PC-9 (cell line): ENCODE data around the gene AOAH. TPM values are rescaled to one million over a fixed set of nuclear protein-coding genes. Genes with fewer than 3 reads are reported as not detected.

Source experiments
- BruUV-seq: library from RNA; stranded (reverse); fragments of 400-500 nt; replicated peaks from 2 replicates; lab custom pipeline; 2021; lab: Mats Ljungman, UMichigan
- CTCF ChIA-PET: fragments of 300-600 bp; sonication (Branson Sonifier 250); formaldehyde crosslinking; loops from one replicate; lab custom pipeline; 2022; ENCODE audit warnings: antibody characterized with exemption; lab: Charles Lee
- POLR2A ChIA-PET: fragments of 300-600 bp; sonication (Branson Sonifier 250); formaldehyde crosslinking; loops from one replicate; lab custom pipeline; 2022; ENCODE audit warnings: antibody characterized with exemption; ENCODE audit not compliant: unreplicated experiment; lab: Charles Lee
- DNase-seq, 2 experiments: peaks; one replicate each; pipeline versions ENCODE4 v3.0.0 to v3.0.0-alpha.2; 2015 to 2022; ENCODE audit warnings: mixed read lengths in 1 of 2
- H2AFZ ChIP-seq: fragments of 200-600 bp; sonication (generic); 2 replicates; pipeline ENCODE4 v1.8.1; 2017; ENCODE audit warnings: antibody characterized with exemption
- H3F3A ChIP-seq: fragments of 200-600 bp; sonication (generic); 2 replicates; pipeline ENCODE4 v1.8.1; 2017; ENCODE audit warnings: antibody characterized with exemption, mild to moderate bottlenecking, low read depth; ENCODE audit not compliant: insufficient read depth
- H3K27ac ChIP-seq: fragments of 200-600 bp; sonication (generic); 2 replicates; pipeline ENCODE4 v1.6.1; 2016; ENCODE audit warnings: mixed run types
- H3K27me3 ChIP-seq: fragments of 200-600 bp; sonication (generic); 2 replicates; pipeline ENCODE4 v1.6.1; 2016; ENCODE audit warnings: low read depth, mixed run types; ENCODE audit not compliant: insufficient read depth
- H3K36me3 ChIP-seq: fragments of 200-600 bp; sonication (generic); 2 replicates; pipeline ENCODE4 v1.6.1; 2016; ENCODE audit warnings: low read depth, mixed run types
- H3K4me1 ChIP-seq: fragments of 200-600 bp; sonication (generic); replicated peaks from 2 replicates; pipeline ENCODE4 v1.6.1; 2016; ENCODE audit warnings: mixed run types; ENCODE audit not compliant: insufficient read depth
- H3K4me2 ChIP-seq: fragments of 200-600 bp; sonication (generic); 2 replicates; pipeline ENCODE4 v1.6.1; 2017; ENCODE audit warnings: mixed run types
- H3K4me3 ChIP-seq: fragments of 200-600 bp; sonication (generic); 2 replicates; pipeline ENCODE4 v1.6.1; 2016; ENCODE audit warnings: mixed run types
- H3K79me2 ChIP-seq: fragments of 200-600 bp; sonication (generic); 2 replicates; pipeline ENCODE4 v1.6.1; 2017; ENCODE audit warnings: low read depth, mixed run types
- H3K9me2 ChIP-seq: fragments of 200-600 bp; sonication (generic); 2 replicates; pipeline ENCODE4 v1.8.1; 2017; ENCODE audit warnings: mild to moderate bottlenecking; ENCODE audit not compliant: insufficient read depth
- H3K9me3 ChIP-seq: fragments of 200-600 bp; sonication (generic); 2 replicates; pipeline ENCODE4 v1.8.1; 2016; ENCODE audit warnings: low read depth; ENCODE audit not compliant: insufficient read depth
- H4K20me1 ChIP-seq: fragments of 200-600 bp; sonication (generic); 2 replicates; pipeline ENCODE4 v1.8.1; 2017; ENCODE audit not compliant: insufficient read depth
- CTCF ChIP-seq: fragments of 200-600 bp; sonication (generic); conservative IDR thresholded peaks from 2 replicates; pipeline ENCODE4 v1.6.1; 2017; ENCODE audit warnings: mixed run types, antibody characterized with exemption, mild to moderate bottlenecking, moderate library complexity
- EZH2 ChIP-seq: fragments of 200-600 bp; sonication (generic); IDR thresholded peaks from 2 replicates; pipeline ENCODE4 v1.8.0; 2017; ENCODE audit warnings: antibody characterized with exemption, low read depth
- intact Hi-C: fragments of 100-400 bp; cut with micrococcal nuclease; formaldehyde crosslinking; loops from one replicate; pipeline ENCODE4 v1.10.0; 2022; ENCODE audit not compliant: unreplicated experiment
- total RNA-seq: library from RNA; stranded (reverse); gene quantifications from 2 replicates; pipeline ENCODE4 v1.2.3, GENCODE V29; 2021

Gene AOAH
- total RNA-seq, 1 experiment from 2014 or later = not detected

DNA sequence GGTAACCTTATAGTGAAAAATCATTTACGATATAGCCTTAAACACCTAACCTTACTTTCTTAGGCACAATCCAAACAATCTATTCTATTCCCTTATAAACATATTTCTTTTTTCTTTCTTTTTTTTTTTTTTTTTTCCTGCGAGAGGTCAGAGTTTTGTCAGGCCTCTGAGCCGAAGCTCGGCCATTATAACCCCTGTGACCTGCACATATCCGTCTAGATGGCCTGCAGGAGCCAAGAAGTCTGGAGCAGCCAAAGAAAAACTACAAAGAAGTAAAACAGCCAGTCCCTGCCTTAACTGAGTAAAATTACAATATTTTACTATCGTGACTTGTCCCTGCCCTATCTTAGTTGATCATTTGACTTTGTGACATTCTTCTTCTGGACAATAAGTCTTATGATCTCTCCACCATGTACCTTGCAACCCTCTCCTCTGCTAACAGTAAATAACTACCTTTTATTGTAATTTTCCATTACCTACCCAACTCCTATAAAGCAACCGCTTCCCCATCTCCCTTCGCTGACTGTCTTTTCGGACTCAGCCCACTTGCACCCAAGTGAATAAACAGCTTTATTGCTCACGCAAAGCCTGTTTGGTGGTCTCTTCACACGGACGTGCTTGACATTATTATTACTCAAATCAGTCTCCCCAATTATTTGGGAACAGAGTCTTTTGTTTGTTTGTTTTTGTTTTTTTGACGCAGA lies 64.5 kb downstream of the AOAH start:
- CTCF ChIA-PET = no interaction called here
- Histone ChIP-seq H3K36me3 (no peaks in the 10 kb centered on the region), H3K27ac (no peak overlapping the region), H3K9me2 (no peaks in the 10 kb centered on the region), H3K79me2 (no peaks in the 10 kb centered on the region), H3K4me3 (no peak overlapping the region), H3K27me3 (peaks cover 56% of the 10 kb centered on the region), H3K9me3 (no peaks in the 10 kb centered on the region), H3K4me2 (no peak overlapping the region), H3F3A (no peaks in the 10 kb centered on the region), H3K4me1 (no peaks in the 10 kb centered on the region), H4K20me1 (peaks cover 5% of the 10 kb centered on the region), H2AFZ (no peak overlapping the region)
- TF ChIP-seq EZH2 = no peak
- no peak for TF ChIP-seq CTCF
- DNase-seq = no peak
- POLR2A ChIA-PET = no interaction called here
- intact Hi-C loops = no loop called here
- no TSS peak for BruUV-seq

DNA sequence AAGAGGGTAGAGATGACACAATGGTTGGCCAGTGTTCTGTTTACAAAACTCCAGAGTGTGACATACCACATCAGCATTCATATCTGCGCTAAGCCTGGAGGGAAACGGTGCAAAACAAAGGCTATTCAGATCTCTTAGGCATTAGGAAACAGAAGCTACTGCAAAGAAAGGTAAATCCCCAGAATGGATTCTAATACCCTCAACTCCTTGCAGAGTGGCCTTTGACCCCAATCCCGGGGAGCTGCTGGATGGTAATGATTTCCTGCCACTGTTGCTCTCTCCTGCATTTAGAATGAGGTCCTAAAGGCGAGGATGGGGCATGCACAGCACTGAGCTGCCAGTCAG lies 65.2 kb downstream of the AOAH start:
- TF ChIP-seq CTCF (no peak), EZH2 (no peak)
- Histone ChIP-seq H3K4me3 (no peak overlapping the region), H3K79me2 (no peaks in the 10 kb centered on the region), H2AFZ (no peak overlapping the region), H3K9me3 (no peaks in the 10 kb centered on the region), H3K27me3 (peaks cover 56% of the 10 kb centered on the region), H3K4me1 (no peaks in the 10 kb centered on the region), H3K36me3 (no peaks in the 10 kb centered on the region), H4K20me1 (peaks cover 5% of the 10 kb centered on the region), H3K9me2 (no peaks in the 10 kb centered on the region), H3K27ac (no peak overlapping the region), H3F3A (no peaks in the 10 kb centered on the region), H3K4me2 (no peak overlapping the region)
- no peak for DNase-seq
- no TSS peak for BruUV-seq
- intact Hi-C loops = no loop called here
- ChIA-PET CTCF (no interaction called here), POLR2A (no interaction called here)

DNA sequence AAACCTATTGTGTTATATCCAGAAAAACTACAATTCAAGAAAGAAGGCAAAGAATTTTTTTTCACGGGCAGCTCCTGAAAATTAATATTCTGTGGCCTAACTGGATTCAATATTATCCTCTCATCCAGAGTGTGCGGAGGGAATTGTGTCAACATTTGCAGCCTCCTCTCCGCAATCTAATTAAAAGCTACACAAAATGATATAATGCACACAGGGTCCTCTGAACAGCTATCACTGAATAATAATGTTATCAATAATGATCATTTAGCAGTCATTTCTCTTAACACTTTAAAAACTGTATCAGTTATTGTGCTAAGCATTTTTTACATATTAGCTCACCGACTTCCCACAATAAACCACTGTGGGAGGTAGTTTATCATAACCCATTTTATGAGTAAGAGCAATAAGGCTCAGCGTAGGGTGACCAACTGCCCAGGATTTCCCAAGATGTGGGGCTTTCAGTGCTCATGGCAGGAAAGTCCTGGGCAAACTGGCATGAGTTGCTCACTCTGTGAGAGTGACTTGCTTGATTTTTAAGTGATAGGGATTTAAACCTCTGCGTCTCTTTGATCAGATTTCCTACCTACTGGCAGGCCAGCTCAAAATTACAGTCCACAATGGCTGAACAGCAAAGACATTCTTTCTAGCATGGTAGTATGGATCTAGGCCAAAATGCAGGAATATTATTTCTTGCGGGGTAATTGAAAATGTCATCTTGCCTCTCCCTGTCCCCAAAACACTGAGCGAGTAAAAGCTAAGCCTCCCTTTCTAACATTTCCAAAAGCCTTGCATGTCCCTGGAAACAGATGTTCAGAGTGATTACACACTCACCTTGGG lies 65.7 kb downstream of the AOAH start:
- Histone ChIP-seq H3K9me2 (no peaks in the 10 kb centered on the region), H2AFZ (no peak overlapping the region), H3K4me3 (no peak overlapping the region), H3K27me3 (peaks cover 60% of the 10 kb centered on the region), H3K4me2 (no peak overlapping the region), H3F3A (no peaks in the 10 kb centered on the region), H3K27ac (no peak overlapping the region), H3K9me3 (no peaks in the 10 kb centered on the region), H3K79me2 (no peaks in the 10 kb centered on the region), H3K36me3 (no peaks in the 10 kb centered on the region), H4K20me1 (peaks cover 5% of the 10 kb centered on the region), H3K4me1 (no peaks in the 10 kb centered on the region)
- no peak for DNase-seq
- BruUV-seq = no TSS peak
- TF ChIP-seq CTCF = no peak
- TF ChIP-seq EZH2 = no peak
- ChIA-PET POLR2A (interaction anchor here (0.6 kb wide), 1 partner anchor 487 kb away, joined by 3 read pairs; no protein-coding TSS in a partner anchor), CTCF (no interaction called here)
- intact Hi-C loops = no loop called here
